PC-9 (cell line): ENCODE measurements around the gene SMIM7.

ENCODE experiments used
- CTCF ChIP-seq: fragments of 200-600 bp; sonication (generic); conservative IDR thresholded peaks from 2 replicates; pipeline ENCODE4 v1.6.1; 2017; ENCODE audit warnings: mixed run types, antibody characterized with exemption, mild to moderate bottlenecking, moderate library complexity
- EZH2 ChIP-seq: fragments of 200-600 bp; sonication (generic); IDR thresholded peaks from 2 replicates; pipeline ENCODE4 v1.8.0; 2017; ENCODE audit warnings: antibody characterized with exemption, low read depth

GRCh38 chr19:16671652-16672274 lies 11.8 kb upstream of the SMIM7 start:
- TF ChIP-seq CTCF = no peak
- TF ChIP-seq EZH2 = no peak
